Natural killer cell (primary cell): ENCODE data around the gene MEIOSIN. TPM values are rescaled to one million over a fixed set of nuclear protein-coding genes. Genes with fewer than 3 reads are reported as not detected.

ENCODE experiments used
- ATAC-seq, 3 donors: fragments of 150-1000 bp in 2 of 3; fragments of 200-7000 bp in 1 of 3; cut with Tn5 transposase; 1 replicate in 1 of 3; 2 replicates in 2 of 3; pipeline ENCODE4 v1.10.0; 2021; ENCODE audit warnings: mild to moderate bottlenecking in 2 of 3, moderate library complexity in 2 of 3
- DNase-seq, 2 donors: peaks; one replicate each; pipeline versions ENCODE4 v3.0.0 to v3.0.0-alpha.2; 2013 to 2021; ENCODE audit warnings: mixed read lengths in 1 of 2
- H3K27ac ChIP-seq: one replicate; pipeline ENCODE4 v1.5.1; 2013; ENCODE audit warnings: mild to moderate bottlenecking, low read length
- H3K27me3 ChIP-seq: one replicate; pipeline ENCODE4 v1.6.1; 2013; ENCODE audit warnings: low read length; ENCODE audit not compliant: control insufficient read depth, insufficient read depth
- H3K36me3 ChIP-seq: one replicate; pipeline ENCODE4 v1.6.1; 2013; ENCODE audit warnings: low read length; ENCODE audit not compliant: control insufficient read depth, insufficient read depth
- H3K4me1 ChIP-seq: one replicate; pipeline ENCODE4 v1.6.1; 2013; ENCODE audit warnings: low read length; ENCODE audit not compliant: control insufficient read depth, insufficient read depth
- H3K4me3 ChIP-seq: one replicate; pipeline ENCODE4 v1.5.1; 2013; ENCODE audit warnings: low read length
- H3K9me3 ChIP-seq: one replicate; pipeline ENCODE4 v1.6.1; 2013; ENCODE audit warnings: low read length; ENCODE audit not compliant: control insufficient read depth, insufficient read depth
- H3K27ac Mint-ChIP-seq, 2 donors: one replicate each; pipeline ENCODE4 v1.8.0; 2022; ENCODE audit warnings: mild to moderate bottlenecking in 2 of 2, mixed read lengths in 2 of 2, moderate library complexity in 1 of 2
- H3K27me3 Mint-ChIP-seq, 2 donors: one replicate each; pipeline ENCODE4 v1.8.0; 2022; ENCODE audit warnings: low read depth in 2 of 2, mixed read lengths in 2 of 2
- H3K36me3 Mint-ChIP-seq: one replicate; pipeline ENCODE4 v1.8.0; 2022; ENCODE audit warnings: mixed read lengths
- H3K4me1 Mint-ChIP-seq, 2 donors: one replicate each; pipeline ENCODE4 v1.8.0; 2022; ENCODE audit warnings: mixed read lengths in 2 of 2
- H3K4me3 Mint-ChIP-seq: one replicate; pipeline ENCODE4 v1.8.0; 2022; ENCODE audit warnings: mild to moderate bottlenecking, moderate library complexity, mixed read lengths
- H3K9me3 Mint-ChIP-seq, 2 donors: one replicate each; pipeline ENCODE4 v1.8.0; 2022; ENCODE audit warnings: mixed read lengths in 2 of 2
- CTCF ChIP-seq: fragments of 200-600 bp; IDR thresholded peaks from one replicate; pipeline ENCODE4 v1.8.0; 2022; ENCODE audit warnings: antibody characterized with exemption
- WGBS: methylation state at CpG from one replicate; pipeline ENCODE4 v1.1.7; 2013; ENCODE audit warnings: missing lambda C conversion rate; ENCODE audit not compliant: insufficient coverage; 5-methylcytosine and 5-hydroxymethylcytosine counted together
- intact Hi-C: fragments of 100-400 bp; cut with micrococcal nuclease; formaldehyde crosslinking; loops from one replicate; pipeline ENCODE4 v1.14.2; 2022
- total RNA-seq, 4 donors: library from RNA; stranded (reverse); fragments of 120-200 nt in 1 of 4; gene quantifications; one replicate each; pipeline versions ENCODE4 v1.2.3 to v1.2.4, GENCODE V29; 2013 to 2022

MEIOSIN gene
- total RNA-seq, 3 donors from 2014 or later (not counting 1 experiment from before 2014, with no cell fraction given), result not detected

- H3K9me3 Mint-ChIP-seq, result no peaks in the 10 kb centered on the region
- peak; percentile 94 to 98 for DNase-seq
- Histone ChIP-seq H3K4me3 (peak within 1 kb of the TSS; percentile 95), H3K36me3 (no peaks in the 10 kb centered on the region), H3K27me3 (peaks cover 11% of the 10 kb centered on the region), H3K9me3 (no peaks in the 10 kb centered on the region), H3K27ac (peak within 1 kb of the TSS; percentile 61), H3K4me1 (peaks cover 31% of the 10 kb centered on the region)
- H3K27ac Mint-ChIP-seq, result peak within 1 kb of the TSS; percentile 91 to 92
- no peaks in the 10 kb centered on the region for H3K36me3 Mint-ChIP-seq
- peak within 1 kb of the TSS; percentile 90 for H3K4me3 Mint-ChIP-seq
- peak; percentile 72 to 89 (median 75) for ATAC-seq
- WGBS, result under 1% methylated on average over 70 of the region's 70 CpGs
- intact Hi-C loops, result no loop called here
- peaks cover 0 to 7% of the 10 kb centered on the region in 2 donors for H3K27me3 Mint-ChIP-seq
- TF ChIP-seq CTCF, result no peak
- peaks cover 5 to 28% of the 10 kb centered on the region in 2 donors for H3K4me1 Mint-ChIP-seq
Measured at GRCh38 chr19:45768984-45769782, 35.9 kb downstream of the MEIOSIN start, which contains the start of gene SIX5. TSS of gene SIX5 (minus strand) at chr19:45769252. CDS start at chr19:45768844, 408 bp downstream.

- peaks cover 11% of the 10 kb centered on the region for H3K27me3 ChIP-seq
Measured at GRCh38 chr19:45769821-45770191, 36.6 kb downstream of the MEIOSIN start.

GRCh38 chr19:45770192-45771101 lies 37.2 kb downstream of the MEIOSIN start:
- Histone ChIP-seq H3K4me1 (peaks cover 31% of the 10 kb centered on the region), H3K36me3 (no peaks in the 10 kb centered on the region), H3K4me3 (peak overlapping the region; percentile 45), H3K27ac (peak overlapping the region; percentile 61), H3K27me3 (peaks cover 10% of the 10 kb centered on the region), H3K9me3 (no peaks in the 10 kb centered on the region)
- 2% methylated on average over 79 of the region's 79 CpGs for WGBS
- H3K9me3 Mint-ChIP-seq, result no peaks in the 10 kb centered on the region
- no peaks in the 10 kb centered on the region for H3K27me3 Mint-ChIP-seq
- peaks cover 5 to 28% of the 10 kb centered on the region in 2 donors for H3K4me1 Mint-ChIP-seq
- peak overlapping the region; percentile 91 to 92 for H3K27ac Mint-ChIP-seq
- intact Hi-C loops, result loop anchor here (1.0 to 10.0 kb wide), 6 partner anchors 9 to 244 kb away; partner anchors contain the start of genes FOXA3 and SYMPK
- peak; percentile 99 for TF ChIP-seq CTCF
- H3K36me3 Mint-ChIP-seq, result no peaks in the 10 kb centered on the region
- H3K4me3 Mint-ChIP-seq, result peak overlapping the region; percentile 90
- DNase-seq, result peak; percentile 91 to 95
- peak; percentile 73 to 89 (median 74) for ATAC-seq

More at GRCh38 chr19:45769821-45770191, 36.6 kb downstream of the MEIOSIN start:
- Mint-ChIP-seq H3K36me3 (no peaks in the 10 kb centered on the region), H3K27me3 (peaks cover 0 to 3% of the 10 kb centered on the region in 2 donors), H3K27ac (peak overlapping the region; percentile 91 to 92), H3K4me3 (peak overlapping the region; percentile 90), H3K4me1 (peaks cover 5 to 28% of the 10 kb centered on the region in 2 donors), H3K9me3 (no peaks in the 10 kb centered on the region)
- no peak for TF ChIP-seq CTCF
- peaks cover 31% of the 10 kb centered on the region for H3K4me1 ChIP-seq
- whole genome bisulfite sequencing, result under 1% methylated on average over 28 of the region's 28 CpGs
- peak; percentile 42 to 65 (median 44) for ATAC-seq
- peak overlapping the region; percentile 61 for H3K27ac ChIP-seq
- H3K9me3 ChIP-seq, result no peaks in the 10 kb centered on the region
- DNase-seq, result peak; percentile 69 to 85
- peak overlapping the region; percentile 45 for H3K4me3 ChIP-seq
- no peaks in the 10 kb centered on the region for H3K36me3 ChIP-seq
- intact Hi-C loops, result loop anchor here (1.0 to 10.0 kb wide), 6 partner anchors 9 to 245 kb away; partner anchors contain the start of genes FOXA3 and SYMPK
